Stimulated activated CD4-positive, alpha-beta T cell treated with anti-CD3 and anti-CD28 coated beads, Interleukin-12 subunit alpha, Interleukin-12 subunit beta, amount 100 ng/mL, for 48 hours (primary cell): Measurements from ENCODE around the gene SLC26A8.
"Not testable (repeated sequence)": the region's sequence is repeated elsewhere in the genome, so short reads cannot be mapped to it uniquely, and the experiment has no call there.

ENCODE experiments used
- DNase-seq, 3 donors: peaks; one replicate each; pipeline ENCODE4 v3.0.0-alpha.2; 2020; ENCODE audit warnings: low read depth in 2 of 3, low spot score in 1 of 3

The SLC26A8 gene

DNA sequence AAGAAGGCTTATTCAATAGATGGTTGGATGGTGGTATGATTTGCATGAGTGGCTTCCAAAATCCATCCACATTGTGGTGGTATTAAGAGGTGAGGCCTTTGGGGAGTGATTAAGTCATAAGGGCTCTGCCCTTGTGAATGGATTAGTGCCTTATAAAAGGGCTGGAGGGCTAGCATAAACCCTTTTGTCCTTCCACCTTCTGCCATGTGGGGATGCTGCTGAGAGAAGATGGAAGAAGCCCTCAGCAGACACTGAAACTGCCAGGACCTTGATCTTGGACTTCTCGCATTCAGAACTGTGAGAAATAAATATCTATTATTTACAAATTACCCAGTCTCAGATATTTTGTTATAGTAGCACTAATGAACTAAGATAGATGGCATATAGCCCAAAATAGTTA lies 75.7 kb downstream of the SLC26A8 start:
- DNase-seq = no peak

DNA sequence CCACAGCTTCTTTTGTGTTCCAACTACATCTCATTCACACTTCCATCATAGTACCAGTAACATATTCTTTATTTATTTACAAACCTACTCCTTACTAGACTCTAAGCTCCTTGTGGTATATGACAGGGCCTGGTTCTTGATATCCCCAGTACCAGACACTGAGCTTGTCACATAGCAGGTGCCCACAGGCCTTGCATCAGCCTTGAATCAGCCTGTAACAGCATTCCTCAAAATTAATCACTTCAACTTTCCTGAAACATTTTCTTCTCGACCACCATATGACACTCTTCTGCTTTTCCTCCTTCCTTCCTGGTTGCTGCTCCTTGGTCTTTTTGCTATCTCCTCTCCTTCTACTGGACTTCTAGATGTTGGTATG lies 78.8 kb downstream of the SLC26A8 start:
- DNase-seq = no peak

DNA sequence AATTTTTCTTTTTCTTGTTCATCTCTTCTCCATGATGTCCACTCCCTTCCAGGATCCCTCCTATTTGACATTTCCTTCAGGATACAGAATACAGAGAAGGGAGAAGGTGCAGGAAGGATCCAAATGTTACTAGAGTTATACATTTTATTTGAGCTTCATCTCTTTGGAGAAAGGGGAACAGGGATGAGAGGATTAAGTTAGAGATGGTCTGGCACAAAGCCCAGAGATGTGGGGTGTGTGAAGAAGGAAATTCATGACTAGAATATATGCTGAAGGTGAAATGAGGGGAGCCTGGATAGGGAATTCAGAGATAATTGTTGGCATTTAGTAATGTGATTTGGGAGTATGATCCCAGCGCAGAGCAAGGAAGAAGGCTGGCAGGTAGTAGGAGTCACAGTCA lies 81.1 kb downstream of the SLC26A8 start:
- DNase-seq = no peak

DNA sequence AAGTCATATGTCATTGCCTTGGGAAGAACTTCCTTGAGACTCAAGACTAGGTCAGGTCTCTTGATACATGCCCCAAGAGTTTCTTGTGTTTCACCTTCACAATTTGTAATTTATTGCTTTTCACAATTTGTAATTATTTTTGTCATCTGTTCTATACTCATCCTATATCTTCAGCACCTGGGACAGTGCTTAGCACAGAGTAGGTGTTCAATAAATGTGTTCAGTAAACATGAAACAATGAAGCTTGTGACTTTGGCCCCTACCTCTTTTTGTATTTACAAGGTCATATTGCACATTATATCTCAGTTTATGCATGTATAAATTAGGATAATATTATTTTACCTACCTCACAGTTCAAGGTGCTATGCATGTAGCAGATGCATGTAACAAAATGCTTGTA lies 82.1 kb downstream of the SLC26A8 start:
- DNase-seq = no peak

DNA sequence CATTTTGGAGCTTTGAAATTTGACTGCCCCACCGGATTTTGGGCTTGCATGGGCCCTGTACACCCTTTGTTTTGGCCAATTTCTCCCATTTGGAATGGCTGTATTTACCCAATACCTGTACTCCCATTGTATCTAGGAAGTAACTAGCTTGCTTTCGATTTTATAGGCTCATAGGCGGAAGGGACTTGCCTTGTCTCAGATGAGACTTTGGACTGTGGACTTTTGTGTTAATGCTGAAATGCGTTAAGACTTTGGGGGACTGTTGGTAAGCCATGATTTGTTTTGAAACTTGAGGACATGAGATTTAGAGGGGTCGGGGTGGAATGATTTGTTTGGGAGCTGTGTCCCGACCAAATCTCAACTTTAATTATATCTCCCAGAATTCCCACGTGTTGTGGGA lies 83.3 kb downstream of the SLC26A8 start:
- DNase-seq = not testable (repeated sequence)

DNA sequence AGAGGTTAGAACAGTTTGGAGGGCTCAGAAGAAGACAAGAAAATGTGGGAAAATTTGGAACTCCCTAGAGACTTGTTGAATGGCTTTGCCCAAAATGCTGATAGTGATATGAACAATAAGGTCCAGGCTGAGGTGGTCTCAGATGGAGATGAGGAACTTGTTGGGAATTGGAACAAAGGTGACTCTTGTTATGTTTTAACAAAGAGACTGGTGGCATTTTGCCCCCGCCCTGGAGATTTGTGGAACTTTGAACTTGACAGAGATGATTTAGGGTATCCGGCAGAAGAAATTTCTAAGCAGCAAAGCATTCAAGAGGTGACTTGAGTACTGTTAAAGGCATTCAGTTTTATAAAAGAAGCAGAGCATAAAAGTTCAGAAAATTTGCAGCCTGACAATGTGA lies 84.4 kb downstream of the SLC26A8 start:
- DNase-seq = not testable (repeated sequence)

DNA sequence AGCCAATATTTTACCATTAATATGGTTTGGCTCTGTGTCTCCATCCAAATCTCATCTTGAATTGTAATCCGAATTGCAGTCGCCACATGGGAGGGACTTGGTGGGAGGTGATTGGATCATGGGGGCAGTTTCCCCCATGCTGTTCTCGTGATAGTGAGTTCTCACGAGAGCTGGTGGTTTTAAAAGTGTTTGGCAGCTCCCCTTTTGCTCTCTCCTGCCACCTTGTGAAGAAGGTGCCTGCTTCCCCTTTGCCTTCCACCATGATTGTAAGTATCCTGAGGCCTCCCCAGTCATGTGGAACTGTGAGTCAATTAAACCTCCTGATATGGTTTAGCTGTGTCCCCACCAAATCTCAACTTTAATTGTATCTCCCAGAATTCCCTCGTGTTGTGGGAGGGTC lies 85.2 kb downstream of the SLC26A8 start:
- DNase-seq = not testable (repeated sequence)

DNA sequence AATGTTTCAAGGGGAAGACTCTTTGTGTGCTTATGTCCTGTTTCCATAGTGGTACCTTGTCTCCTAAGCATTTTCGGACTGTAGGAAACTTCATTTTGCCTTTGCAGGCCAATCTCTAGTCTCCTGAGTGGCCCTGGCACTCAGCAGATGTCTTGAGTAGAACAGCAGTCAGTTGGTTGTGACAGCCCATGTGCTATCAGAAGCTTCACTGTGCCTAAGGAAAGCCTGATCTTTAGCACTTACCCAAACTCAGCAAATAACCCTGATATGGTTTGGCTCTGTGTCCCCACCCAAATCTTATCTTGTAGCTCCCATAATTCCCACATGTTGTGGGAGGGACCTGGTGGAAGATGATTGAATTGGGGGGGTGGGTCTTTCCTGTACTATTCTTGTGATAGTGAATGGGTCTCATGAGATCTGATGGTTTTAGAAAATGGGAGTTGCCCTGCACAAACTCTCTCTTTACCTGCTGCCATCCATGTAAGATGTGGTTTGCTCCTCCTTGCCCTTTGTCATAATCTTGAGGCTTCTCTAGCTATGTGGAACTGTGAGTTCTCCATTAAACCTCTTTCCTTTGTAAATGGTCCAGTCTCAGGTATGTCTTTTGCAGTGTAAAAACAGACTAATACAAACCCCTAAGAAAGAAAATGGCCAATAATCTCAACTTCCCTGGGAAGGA lies 87.6 kb downstream of the SLC26A8 start:
- no peak for DNase-seq

DNA sequence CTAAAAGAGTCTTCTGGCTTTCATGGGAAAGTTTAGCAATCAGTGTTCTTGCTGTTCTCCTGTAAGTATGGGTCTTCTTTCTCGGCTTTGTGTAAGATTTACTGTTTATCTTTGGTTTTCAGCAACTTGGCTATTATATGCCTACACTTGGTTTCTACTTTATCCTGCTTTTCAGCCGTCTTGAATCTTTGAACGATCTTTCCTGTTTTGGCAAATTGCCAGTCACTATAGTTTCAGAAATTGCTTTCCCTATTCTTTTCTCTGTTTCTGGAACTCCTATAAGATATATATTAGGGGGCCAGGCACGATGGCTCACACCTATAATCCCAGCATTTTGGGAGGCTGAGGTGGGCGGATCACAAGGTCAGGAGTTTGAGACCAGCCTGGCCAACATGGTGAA lies 89.0 kb downstream of the SLC26A8 start:
- no peak for DNase-seq

DNA sequence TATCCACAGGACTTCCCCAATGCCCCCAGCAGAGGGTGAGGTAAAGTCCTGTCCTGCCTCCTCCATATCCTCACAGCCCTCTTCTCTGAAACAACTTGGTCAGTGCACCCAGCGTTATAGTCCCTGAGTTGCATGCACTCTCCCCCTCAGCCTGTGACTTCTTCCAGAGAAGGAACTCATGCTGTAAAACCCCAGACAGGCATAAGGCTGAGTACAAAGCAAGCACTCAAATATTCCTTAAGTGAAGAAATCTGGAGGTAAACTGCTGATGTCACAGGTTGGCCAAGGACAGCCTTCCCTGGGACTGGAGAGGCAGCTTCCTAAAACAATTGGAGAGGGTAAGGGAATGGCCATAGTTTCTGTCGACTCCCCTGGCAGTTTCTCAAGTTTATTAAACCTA lies 90.6 kb downstream of the SLC26A8 start:
- DNase-seq = no peak

DNA sequence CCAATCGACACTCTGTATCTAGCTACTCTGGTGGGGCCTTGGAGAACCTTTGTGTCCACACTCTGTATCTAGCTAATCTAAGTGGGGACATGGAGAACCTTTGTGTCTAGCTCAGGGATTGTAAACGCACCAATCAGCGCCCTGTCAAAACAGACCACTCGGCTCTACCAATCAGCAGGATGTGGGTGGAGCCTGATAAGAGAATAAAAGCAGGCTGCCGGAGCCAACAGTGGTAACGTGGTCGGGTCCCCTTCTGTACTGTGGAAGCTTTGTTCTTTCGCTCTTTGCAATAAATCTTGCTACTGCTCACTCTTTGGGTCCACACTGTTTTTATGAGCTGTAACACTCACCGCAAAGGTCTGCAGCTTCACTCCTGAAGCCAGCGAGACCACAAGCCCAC lies 92.6 kb downstream of the SLC26A8 start:
- DNase-seq = not testable (repeated sequence)

DNA sequence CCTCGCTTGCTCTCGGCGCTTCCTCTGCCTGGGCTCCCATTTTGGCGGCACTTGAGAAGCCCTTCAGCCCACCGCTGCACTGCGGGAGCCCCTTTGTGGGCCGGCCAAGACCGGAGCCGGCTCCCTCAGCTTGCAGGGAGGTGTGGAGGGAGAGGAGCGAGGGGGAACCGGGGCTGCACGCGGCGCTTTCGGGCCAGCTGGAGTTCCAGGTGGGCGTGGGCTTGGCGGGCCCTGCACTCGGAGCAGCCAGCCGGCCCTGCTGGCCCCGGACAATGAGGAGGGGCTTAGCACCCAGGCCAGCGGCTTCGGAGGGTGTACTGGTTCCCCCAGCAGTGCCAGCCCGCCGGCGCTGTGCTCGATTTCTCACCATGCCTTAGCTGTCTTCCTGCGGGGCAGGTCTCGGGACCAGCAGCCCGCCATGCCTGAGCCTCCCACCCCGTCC lies 93.3 kb downstream of the SLC26A8 start:
- no peak for DNase-seq

DNA sequence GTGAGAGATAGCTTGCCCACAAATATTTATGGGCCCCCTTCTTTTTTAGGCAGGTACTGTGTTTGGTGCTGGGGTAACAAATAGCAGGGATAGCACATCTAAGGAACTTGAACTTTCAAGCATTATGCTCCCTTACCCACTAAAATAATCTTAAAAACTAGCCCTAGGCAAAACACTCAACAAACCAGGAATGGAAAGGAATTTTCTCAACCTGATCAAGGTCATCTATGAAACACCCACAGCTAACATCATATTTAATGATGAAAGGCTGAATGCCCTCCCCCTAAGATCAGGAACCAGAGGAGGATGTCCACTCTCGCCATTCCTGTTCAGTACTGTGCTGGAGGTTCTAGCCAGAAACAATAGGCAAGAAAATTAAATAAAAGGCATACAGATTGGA lies 94.8 kb downstream of the SLC26A8 start:
- DNase-seq = no peak

DNA sequence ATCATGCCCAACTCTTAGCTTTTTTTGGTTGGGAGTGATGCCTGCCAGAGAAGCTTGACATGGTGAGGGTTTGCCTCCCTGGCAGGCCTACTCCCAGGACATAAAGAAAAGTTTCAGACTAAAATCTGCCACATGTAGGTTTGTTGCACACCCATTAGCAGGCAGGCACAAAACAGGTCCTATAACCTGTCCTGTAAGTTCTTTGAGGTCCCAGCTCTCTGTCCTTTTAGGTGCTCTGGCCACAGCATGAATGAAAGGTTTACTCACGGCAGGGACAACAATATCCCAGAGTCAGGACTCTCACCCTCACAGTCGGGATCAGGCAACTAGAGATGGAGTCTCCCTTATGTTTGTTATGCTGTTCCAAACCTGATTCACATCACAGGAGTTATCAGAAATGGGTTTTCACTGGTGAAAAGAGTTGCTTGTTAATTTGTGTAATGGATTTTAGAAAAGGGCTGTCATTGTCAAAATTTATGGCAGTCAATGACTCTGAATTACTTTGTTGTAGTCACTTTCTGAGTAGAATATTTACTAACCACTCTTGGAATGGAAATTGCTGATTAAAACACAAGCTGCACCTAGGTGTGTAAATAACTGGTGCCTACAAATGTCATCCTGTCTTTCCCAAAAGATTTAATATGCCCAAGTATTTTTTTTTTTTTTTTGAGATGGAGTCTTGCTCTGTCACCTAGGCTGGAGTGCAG lies 97.8 kb downstream of the SLC26A8 start:
- DNase-seq = no peak

DNA sequence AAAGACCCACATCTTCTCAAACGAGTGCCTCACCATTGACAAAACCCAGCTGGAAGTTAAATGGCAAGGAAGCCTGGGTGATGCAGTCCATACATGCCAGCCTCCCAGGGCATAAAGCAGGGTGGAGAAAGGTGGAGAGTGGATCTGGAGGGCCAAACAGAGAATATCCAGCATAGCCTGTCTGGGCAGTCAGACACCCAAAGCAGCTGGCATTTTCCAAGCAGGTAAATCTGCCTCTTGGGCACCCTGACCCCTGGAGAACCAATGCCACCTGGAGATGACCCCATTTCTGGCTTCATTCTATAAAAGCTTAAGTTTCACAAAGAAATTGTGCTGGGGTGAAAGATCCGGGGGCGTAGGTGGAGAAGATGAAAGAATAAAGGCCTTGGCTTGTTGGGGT lies 98.5 kb downstream of the SLC26A8 start:
- DNase-seq = no peak

DNA sequence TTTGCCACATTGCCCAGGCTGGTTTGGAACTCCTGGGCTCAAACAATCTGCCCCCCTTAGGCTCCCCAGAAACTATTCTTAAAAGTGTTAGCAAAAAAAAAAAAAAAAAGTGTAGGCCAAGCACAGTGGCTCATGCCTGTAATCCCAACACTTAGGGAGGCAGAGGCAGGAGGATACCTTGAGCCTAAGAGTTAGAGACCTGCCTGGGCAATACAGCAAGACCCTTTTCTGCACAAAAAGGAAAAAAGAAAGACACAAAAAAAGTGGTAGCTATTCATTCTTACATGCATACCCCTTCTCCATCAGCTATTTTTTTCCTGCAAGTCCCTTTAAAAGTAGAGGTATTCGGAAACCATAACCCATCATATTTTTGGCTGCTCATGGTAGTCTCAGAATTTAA lies 100.3 kb downstream of the SLC26A8 start:
- DNase-seq = no peak

DNA sequence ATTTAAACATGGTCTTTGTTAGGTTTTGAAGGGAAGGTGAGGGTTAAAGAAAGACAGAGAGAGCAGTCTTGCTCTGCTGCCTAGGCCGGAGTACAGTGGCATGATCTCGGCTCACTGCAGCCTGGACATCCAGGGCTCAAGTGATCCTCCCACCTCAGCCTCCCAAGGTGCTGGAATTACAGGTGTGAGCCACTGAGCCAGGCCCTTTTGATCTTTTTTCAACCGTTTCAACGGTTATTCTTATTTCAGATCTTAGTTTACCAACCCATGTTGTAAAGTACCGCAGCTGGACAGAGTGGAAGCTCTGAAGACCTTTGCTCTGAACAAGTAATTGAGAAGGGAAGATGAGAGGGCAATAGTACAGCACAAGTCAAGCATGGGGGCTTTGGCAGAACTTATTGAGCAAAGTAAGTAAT lies 102.3 kb downstream of the SLC26A8 start:
- DNase-seq = no peak

DNA sequence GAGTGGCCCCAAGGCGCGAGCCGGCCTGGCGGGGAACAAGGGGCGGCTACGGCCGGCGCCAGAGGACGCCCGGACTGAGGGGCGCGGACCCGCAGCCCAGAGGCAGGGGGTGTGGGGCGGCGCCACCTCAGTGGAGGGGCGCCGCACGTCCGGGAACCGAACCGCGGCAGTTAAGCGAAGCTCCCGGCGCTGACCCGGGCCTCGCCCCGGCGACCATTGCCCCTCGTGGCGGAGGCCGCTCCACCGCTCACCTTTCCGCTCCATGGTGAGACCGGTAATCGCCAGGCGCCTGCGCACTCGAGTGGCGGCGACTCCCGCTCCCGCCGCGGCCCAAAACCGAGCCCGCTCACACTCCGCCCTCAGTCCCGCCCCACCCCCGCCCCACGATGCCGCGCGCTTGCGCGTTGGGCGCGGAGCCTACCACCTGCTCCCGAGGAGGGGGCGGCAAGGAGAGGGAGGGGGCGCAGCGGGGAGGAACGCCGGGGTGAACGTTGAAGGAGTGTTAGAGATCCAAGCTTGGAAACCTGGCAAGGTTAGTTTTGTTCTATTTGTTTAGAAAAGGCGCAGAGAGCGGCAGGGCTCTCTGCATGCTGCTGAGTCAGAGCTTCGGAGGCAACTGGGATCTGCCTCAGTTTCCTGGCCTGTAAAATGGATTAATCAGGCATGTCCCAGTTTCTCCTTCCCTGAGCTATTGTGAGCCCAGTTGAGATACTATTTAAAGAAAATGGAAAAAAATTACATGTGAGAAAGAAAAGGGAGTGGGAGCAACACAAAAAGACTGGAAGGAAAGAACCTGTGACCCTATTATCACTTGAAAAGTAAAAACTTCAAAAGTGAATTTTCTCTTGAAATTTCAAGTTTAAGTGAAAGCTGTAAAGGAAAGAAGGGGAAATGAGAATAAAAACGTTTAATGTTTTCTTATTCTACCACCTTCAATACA lies 103.4 kb downstream of the SLC26A8 start, which contains the start of gene SRPK1:
SRPK1 (minus strand) TSS at position 306 of the 940 bp plus-strand sequence; CDS start at position 264, 42 bp downstream.
- peak; percentile 83 to 87 (median 84) for DNase-seq

DNA sequence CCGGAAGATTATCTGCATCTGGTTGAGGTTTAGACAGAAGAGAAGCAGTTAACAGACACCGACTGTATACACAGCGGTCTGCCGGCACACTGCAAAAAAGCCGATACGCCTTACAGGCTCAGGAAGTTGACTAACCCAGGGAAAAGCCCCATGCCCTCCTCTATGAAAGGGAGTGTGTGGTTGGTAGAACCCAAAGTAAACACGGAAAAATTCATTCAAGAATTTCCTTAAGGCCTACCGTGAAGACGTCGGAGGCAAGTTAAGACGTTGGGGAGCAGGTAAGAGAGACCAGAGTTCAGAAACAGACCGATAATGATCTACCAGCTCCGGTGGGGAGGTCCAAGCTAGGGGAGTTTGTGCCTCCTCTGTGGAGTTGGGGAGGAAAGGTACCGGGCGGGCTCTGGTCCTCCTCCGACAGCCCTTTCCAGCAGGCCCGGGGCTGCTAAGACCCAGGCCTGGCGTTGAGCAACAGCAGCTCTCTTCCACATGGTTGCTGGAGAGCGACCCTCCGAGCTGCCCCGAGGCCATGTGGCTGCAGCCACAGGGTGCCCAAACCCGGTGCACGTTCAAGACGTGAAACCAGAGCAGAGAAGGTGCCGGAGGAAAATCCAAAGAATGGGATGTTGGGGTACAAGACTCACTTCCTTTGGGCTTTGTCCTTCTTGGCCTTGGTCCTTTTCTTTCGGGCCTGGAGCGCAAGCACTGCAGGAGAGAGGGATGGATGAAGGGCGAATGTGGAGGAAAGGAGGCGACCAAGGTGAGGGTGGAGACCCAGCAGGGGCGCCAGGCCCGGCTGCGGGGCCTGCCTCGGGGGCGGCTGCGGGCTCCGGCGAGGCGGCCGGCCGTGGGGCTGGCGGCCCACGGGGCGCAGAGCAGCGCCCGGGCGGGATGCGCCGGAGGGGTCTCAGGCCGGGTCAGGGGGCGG lies 104.4 kb downstream of the SLC26A8 start:
- peak; percentile 38 to 41 (median 39) for DNase-seq

DNA sequence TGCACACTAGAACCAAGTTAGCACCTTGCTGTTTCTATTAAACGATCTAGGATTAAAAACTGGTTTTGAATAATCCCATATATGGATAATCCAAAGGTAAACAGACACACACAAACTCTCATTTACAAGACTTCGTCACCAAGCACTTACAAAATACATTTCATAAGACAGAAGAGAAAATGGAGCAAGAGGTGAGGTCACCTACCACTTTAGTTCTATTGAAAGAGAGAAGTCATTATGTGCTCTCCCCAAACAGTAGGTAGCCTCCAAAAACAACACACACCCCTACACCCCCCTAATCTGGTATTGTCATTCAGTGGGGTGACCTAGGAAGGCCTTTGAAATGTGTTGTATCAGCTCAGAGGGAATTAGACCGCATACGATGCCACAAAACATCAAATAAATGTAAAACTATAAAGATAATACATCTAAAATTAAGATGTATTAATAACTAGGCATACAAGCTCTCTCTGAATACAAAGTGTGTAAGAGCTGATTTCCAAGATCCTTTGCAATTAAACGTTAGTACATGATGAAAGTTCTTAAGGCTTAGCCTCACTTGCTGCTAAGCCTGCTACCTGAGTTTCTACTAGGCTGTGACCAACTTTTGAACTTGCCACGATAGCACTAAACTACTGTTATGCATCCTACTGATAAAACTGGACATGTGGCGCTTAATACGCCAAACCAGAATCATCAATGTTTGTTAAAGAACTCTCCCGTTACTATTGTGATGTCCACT lies 105.2 kb downstream of the SLC26A8 start:
- no peak for DNase-seq
